ENCODE data around the gene CXCR5.
A peak's percentile ranks its signal among the peaks of the same experiment; 100 is the strongest.

CXCR5 gene

GRCh38 chr11:118877487-118878162 lies 6.1 kb upstream of the CXCR5 start:
- DNase-seq (ENCODE audit: low read depth) = no peak

- DNase-seq (ENCODE audit: low read depth) = no peak
Observed at GRCh38 chr11:118878163-118878563, 5.5 kb upstream of the CXCR5 start.

DNA sequence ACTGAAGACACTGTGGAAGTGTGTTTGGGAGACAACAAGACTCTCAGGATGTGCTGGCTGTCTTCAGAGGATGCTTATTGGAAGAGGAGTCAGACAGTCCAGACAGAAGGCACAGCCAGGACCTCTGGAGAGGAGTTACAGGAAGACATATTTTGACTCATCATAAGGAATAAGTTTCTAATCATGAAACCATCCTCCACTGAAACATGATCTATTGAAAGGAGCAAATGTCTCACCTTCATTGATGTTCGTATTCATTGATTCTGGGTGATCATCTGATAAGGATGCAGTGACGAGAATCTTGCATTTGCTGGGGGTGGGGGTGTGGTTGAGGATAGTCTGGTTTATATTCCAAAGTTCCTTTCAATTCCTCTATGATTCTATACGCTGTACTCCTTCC lies 2.5 kb upstream of the CXCR5 start:
- no peak for DNase-seq (ENCODE audit: low read depth)

DNA sequence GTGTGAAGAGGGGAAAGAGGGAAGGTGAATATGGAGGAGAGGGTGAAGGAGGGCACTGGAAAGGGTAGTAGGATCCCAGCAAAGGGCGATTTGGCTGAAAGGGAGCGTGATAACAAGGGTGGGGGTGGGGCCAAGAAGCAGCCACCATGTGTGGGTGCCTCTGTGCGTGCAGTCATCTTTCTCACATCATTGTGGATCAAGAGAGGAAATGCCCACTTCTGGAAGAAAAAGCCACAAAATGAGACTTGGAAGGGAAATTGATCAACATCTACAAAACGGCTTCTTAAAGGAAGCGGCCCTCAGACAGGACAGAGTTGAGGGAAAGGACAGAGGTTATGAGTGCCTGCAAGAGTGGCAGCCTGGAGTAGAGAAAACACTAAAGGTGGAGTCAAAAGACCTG lies 1.2 kb upstream of the CXCR5 start:
- DNase-seq (ENCODE audit: low read depth) = no peak

DNA sequence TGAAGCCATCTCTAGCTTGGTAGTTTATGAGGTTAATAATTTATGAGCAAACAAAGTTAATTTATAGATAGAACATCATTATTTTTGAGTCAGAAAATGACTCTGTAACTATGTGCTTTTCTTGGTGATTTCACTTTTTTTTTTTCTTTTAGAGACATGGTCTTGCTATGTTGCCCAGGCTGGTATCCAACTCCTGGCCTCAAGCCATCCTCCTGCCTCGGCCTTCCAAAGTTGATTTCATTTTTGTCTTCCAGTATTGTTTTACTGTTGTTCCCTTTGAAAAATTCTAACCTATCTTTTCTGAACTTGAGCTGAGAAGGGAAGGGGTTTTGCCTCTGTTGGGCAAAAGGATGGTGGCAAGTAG lies 706 bp upstream of the CXCR5 start:
- DNase-seq (ENCODE audit: low read depth) = no peak

- DNase-seq (ENCODE audit: low read depth) = no peak
Observed at GRCh38 chr11:118884875-118885274, 1.2 kb downstream of the CXCR5 start.

- no peak for DNase-seq (ENCODE audit: low read depth)
Observed at GRCh38 chr11:118885319-118885718, 1.6 kb downstream of the CXCR5 start.

GRCh38 chr11:118885831-118886565 lies 2.3 kb downstream of the CXCR5 start:
- no peak for DNase-seq (ENCODE audit: low read depth)

DNA sequence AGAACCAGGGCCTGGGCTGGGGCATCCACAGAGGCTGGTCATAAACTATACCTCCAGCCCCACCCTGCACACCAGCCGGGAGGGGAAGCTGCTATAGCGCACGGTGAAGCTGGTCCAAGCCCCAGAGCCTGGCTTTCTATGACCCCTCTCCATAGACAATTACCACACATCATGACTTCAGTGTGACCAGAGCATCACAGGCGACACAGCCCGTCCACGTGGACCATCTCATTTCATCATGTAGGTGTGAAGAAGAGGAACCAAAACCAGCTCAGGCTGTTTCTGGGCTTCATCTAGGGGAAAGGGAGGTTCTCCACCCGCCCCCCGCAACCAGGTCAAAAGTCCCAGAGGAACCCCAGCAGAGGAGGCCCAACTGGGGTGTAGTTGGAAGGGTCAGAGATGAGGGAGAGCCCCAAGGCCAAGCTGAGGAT lies 3.0 kb downstream of the CXCR5 start:
- DNase-seq (ENCODE audit: low read depth) = no peak

GRCh38 chr11:118887206-118887605 lies 3.5 kb downstream of the CXCR5 start:
- no peak for DNase-seq (ENCODE audit: low read depth)

- no peak for DNase-seq (ENCODE audit: low read depth)
Observed at GRCh38 chr11:118888398-118888797, 4.7 kb downstream of the CXCR5 start.

DNA sequence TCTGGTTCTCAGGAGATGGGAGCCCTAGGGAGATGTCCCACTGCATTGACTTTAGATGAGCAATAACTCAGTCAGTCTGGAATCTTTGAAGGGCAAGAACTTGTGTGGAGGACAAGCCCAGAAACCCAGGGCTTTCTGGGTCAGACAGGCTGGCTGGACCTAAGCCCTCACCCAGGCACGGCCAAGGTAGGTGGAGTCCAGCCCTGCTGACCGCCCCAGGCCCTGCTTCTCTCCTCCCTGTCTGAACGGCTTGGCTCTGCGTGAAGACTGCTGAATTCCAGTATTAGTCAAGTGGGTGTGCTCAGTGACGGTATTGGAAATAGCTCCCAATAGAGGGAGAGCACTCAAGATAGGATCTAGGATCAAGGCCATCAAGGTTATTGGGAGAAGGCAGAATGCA lies 6.1 kb downstream of the CXCR5 start:
- no peak for DNase-seq (ENCODE audit: low read depth)

DNA sequence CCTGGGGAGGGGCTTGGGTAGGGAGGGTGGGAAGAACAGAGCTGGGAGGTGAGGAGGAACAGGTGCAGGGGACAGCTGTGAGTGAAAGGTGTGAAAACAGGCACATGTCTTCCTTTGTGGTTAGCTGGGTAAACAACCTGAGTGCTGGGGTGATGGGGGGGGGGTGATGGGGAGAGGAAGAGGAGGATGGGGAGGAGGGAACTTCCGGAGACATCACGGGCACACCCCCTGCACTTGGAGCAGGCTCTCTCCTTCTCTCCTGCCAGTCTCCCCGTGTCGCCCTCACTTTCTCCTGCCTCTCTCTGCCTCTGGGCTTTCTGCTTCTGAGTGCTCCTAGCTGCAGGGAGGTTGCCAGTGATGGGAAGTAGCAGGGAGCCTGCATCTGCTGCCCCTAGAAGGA lies 8.8 kb downstream of the CXCR5 start:
- DNase-seq (ENCODE audit: low read depth) = peak; percentile 53

GRCh38 chr11:118892964-118893363 lies 9.3 kb downstream of the CXCR5 start:
- DNase-seq (ENCODE audit: low read depth) = no peak

DNA sequence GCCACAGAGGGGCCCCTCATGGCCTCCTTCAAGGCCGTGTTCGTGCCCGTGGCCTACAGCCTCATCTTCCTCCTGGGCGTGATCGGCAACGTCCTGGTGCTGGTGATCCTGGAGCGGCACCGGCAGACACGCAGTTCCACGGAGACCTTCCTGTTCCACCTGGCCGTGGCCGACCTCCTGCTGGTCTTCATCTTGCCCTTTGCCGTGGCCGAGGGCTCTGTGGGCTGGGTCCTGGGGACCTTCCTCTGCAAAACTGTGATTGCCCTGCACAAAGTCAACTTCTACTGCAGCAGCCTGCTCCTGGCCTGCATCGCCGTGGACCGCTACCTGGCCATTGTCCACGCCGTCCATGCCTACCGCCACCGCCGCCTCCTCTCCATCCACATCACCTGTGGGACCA lies 10.0 kb downstream of the CXCR5 start:
- DNase-seq (ENCODE audit: low read depth) = no peak

DNA sequence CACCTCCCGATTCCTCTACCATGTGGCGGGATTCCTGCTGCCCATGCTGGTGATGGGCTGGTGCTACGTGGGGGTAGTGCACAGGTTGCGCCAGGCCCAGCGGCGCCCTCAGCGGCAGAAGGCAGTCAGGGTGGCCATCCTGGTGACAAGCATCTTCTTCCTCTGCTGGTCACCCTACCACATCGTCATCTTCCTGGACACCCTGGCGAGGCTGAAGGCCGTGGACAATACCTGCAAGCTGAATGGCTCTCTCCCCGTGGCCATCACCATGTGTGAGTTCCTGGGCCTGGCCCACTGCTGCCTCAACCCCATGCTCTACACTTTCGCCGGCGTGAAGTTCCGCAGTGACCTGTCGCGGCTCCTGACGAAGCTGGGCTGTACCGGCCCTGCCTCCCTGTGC lies 10.5 kb downstream of the CXCR5 start:
- no peak for DNase-seq (ENCODE audit: low read depth)

DNA sequence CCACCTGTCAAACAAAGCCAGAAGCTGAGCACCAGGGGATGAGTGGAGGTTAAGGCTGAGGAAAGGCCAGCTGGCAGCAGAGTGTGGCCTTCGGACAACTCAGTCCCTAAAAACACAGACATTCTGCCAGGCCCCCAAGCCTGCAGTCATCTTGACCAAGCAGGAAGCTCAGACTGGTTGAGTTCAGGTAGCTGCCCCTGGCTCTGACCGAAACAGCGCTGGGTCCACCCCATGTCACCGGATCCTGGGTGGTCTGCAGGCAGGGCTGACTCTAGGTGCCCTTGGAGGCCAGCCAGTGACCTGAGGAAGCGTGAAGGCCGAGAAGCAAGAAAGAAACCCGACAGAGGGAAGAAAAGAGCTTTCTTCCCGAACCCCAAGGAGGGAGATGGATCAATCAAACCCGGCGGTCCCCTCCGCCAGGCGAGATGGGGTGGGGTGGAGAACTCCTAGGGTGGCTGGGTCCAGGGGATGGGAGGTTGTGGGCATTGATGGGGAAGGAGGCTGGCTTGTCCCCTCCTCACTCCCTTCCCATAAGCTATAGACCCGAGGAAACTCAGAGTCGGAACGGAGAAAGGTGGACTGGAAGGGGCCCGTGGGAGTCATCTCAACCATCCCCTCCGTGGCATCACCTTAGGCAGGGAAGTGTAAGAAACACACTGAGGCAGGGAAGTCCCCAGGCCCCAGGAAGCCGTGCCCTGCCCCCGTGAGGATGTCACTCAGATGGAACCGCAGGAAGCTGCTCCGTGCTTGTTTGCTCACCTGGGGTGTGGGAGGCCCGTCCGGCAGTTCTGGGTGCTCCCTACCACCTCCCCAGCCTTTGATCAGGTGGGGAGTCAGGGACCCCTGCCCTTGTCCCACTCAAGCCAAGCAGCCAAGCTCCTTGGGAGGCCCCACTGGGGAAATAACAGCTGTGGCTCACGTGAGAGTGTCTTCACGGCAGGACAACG lies 11.7 kb downstream of the CXCR5 start:
- DNase-seq (ENCODE audit: low read depth) = peak; percentile 62

DNA sequence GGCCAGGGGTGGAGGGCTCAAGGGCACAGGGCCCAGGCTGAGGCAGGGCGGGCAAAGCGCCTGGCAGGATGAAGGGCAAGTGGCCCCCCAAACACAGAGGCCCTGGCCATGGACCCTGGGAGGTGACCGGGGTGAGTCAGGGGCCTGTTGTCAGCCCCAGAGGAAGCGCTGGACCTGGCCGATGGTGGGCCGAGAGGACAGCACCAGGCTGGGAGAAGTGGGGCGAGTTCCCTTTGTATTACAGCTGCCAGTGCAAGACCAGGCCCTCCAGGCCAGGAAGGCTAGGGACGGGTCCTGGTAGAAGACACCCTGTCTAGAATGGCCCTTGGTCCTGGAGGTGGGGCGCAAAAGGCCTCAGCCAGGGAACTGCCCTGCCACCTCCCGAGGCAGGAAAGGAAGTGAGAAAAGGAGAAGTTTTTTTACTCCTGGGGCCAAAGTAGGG lies 12.8 kb downstream of the CXCR5 start:
- DNase-seq (ENCODE audit: low read depth) = no peak

DNA sequence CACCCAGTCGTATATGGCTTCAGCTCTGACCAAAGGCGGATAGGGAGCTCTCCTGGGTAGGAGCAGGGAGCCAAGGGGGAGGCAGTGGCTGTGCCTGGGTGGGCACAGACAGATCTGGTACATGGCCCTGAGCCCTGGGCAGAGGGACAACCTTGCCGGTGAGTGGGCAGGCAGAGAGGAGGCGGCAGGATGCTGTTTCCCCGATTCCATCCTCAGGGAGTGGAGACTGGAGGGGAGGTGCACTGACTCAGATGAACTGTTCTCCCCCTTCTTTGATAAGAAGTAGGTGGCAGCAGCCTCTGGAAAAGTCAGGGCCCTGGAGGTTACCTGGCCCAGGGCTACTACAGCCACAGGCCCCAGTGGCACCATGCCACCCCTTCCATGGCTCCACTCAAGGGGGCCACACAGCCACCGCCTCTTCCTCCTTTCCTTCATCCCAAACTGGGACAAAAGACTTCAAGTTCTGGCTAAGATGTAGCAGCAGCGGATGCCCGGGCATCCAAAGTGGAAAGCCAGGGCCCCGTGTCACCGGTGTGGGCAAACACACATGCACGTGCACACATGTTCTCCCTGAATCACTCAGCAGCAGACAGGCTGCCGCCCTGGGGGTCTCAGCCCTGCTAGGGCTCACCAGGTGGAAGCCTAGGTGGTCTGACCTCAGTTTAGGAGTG lies 13.4 kb downstream of the CXCR5 start:
- no peak for DNase-seq (ENCODE audit: low read depth)

GRCh38 chr11:118897721-118898310 lies 14.1 kb downstream of the CXCR5 start:
- DNase-seq (ENCODE audit: low read depth) = no peak

- no peak for DNase-seq (ENCODE audit: low read depth)
Observed at GRCh38 chr11:118898400-118899295, 15.0 kb downstream of the CXCR5 start.
